Natural killer cell (primary cell): Measurements from ENCODE around the gene TGFBR3. TPM values are rescaled to one million over a fixed set of nuclear protein-coding genes. Genes with fewer than 3 reads are reported as not detected.
A peak's percentile ranks its signal among the peaks of the same experiment; 100 is the strongest.

Experiments
- ATAC-seq, 3 donors: fragments of 150-1000 bp in 2 of 3; fragments of 200-7000 bp in 1 of 3; cut with Tn5 transposase; 1 replicate in 1 of 3; 2 replicates in 2 of 3; pipeline ENCODE4 v1.10.0; 2021; ENCODE audit warnings: mild to moderate bottlenecking in 2 of 3, moderate library complexity in 2 of 3
- DNase-seq, 2 donors: peaks; one replicate each; pipeline versions ENCODE4 v3.0.0 to v3.0.0-alpha.2; 2013 to 2021; ENCODE audit warnings: mixed read lengths in 1 of 2
- H3K27ac ChIP-seq: one replicate; pipeline ENCODE4 v1.5.1; 2013; ENCODE audit warnings: mild to moderate bottlenecking, low read length
- H3K27me3 ChIP-seq: one replicate; pipeline ENCODE4 v1.6.1; 2013; ENCODE audit warnings: low read length; ENCODE audit not compliant: control insufficient read depth, insufficient read depth
- H3K36me3 ChIP-seq: one replicate; pipeline ENCODE4 v1.6.1; 2013; ENCODE audit warnings: low read length; ENCODE audit not compliant: control insufficient read depth, insufficient read depth
- H3K4me1 ChIP-seq: one replicate; pipeline ENCODE4 v1.6.1; 2013; ENCODE audit warnings: low read length; ENCODE audit not compliant: control insufficient read depth, insufficient read depth
- H3K4me3 ChIP-seq: one replicate; pipeline ENCODE4 v1.5.1; 2013; ENCODE audit warnings: low read length
- H3K9me3 ChIP-seq: one replicate; pipeline ENCODE4 v1.6.1; 2013; ENCODE audit warnings: low read length; ENCODE audit not compliant: control insufficient read depth, insufficient read depth
- H3K27ac Mint-ChIP-seq, 2 donors: one replicate each; pipeline ENCODE4 v1.8.0; 2022; ENCODE audit warnings: mild to moderate bottlenecking in 2 of 2, mixed read lengths in 2 of 2, moderate library complexity in 1 of 2
- H3K27me3 Mint-ChIP-seq, 2 donors: one replicate each; pipeline ENCODE4 v1.8.0; 2022; ENCODE audit warnings: low read depth in 2 of 2, mixed read lengths in 2 of 2
- H3K36me3 Mint-ChIP-seq: one replicate; pipeline ENCODE4 v1.8.0; 2022; ENCODE audit warnings: mixed read lengths
- H3K4me1 Mint-ChIP-seq, 2 donors: one replicate each; pipeline ENCODE4 v1.8.0; 2022; ENCODE audit warnings: mixed read lengths in 2 of 2
- H3K4me3 Mint-ChIP-seq: one replicate; pipeline ENCODE4 v1.8.0; 2022; ENCODE audit warnings: mild to moderate bottlenecking, moderate library complexity, mixed read lengths
- H3K9me3 Mint-ChIP-seq, 2 donors: one replicate each; pipeline ENCODE4 v1.8.0; 2022; ENCODE audit warnings: mixed read lengths in 2 of 2
- WGBS: methylation state at CpG from one replicate; pipeline ENCODE4 v1.1.7; 2013; ENCODE audit warnings: missing lambda C conversion rate; ENCODE audit not compliant: insufficient coverage; 5-methylcytosine and 5-hydroxymethylcytosine counted together
- intact Hi-C: fragments of 100-400 bp; cut with micrococcal nuclease; formaldehyde crosslinking; loops from one replicate; pipeline ENCODE4 v1.14.2; 2022
- total RNA-seq, 4 donors: library from RNA; stranded (reverse); fragments of 120-200 nt in 1 of 4; gene quantifications; one replicate each; pipeline versions ENCODE4 v1.2.3 to v1.2.4, GENCODE V29; 2013 to 2022
- TF ChIP-seq, protein P1 (sequence below): fragments of 200-600 bp; IDR thresholded peaks from one replicate; pipeline ENCODE4 v1.8.0; 2022; ENCODE audit warnings: antibody characterized with exemption

Gene TGFBR3
- total RNA-seq, 3 donors from 2014 or later (not counting 1 experiment from before 2014, with no cell fraction given), result 225 to 274 (median 243) TPM

DNA sequence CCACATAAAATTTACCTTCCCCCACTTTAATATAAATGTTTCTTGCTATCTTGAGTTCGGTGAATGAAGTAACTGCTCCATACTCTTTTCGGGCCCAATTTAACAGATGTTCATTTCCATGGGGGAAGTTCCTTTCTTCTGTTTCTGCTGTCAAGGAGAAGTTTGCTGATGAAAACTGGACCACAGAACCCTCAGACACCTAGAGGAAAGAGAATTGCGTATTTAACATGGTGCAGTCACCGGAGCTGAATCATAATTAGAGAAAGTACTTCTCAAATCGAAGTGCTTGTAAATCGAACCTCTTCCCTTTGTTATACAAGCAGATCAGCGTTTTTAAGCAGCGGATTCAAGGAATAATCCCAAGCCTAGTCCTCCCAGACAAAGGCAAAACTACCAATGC, 151.2 kb downstream of the TGFBR3 start:
- H3K36me3 Mint-ChIP-seq, result peaks cover 7% of the 10 kb centered on the region
- H3K9me3 ChIP-seq, result no peaks in the 10 kb centered on the region
- H3K36me3 ChIP-seq, result peaks cover 46% of the 10 kb centered on the region
- no peaks in the 10 kb centered on the region for H3K27me3 ChIP-seq
- DNase-seq (peak in 1 of 2 donors; percentile 49), ATAC-seq (no peak)
- no peak overlapping the region for H3K4me3 Mint-ChIP-seq
- peak overlapping the region; percentile 88 to 90 for H3K27ac Mint-ChIP-seq
- H3K27me3 Mint-ChIP-seq, result no peaks in the 10 kb centered on the region
- intact Hi-C loops, result loop anchor here (5.0 kb wide), 1 partner anchor 222 kb away; no protein-coding TSS in a partner anchor
- H3K4me1 Mint-ChIP-seq, result peaks cover 84 to 87% of the 10 kb centered on the region in 2 donors
- peaks cover 0 to 2% of the 10 kb centered on the region in 2 donors for H3K9me3 Mint-ChIP-seq
- TF ChIP-seq, protein P1, sequence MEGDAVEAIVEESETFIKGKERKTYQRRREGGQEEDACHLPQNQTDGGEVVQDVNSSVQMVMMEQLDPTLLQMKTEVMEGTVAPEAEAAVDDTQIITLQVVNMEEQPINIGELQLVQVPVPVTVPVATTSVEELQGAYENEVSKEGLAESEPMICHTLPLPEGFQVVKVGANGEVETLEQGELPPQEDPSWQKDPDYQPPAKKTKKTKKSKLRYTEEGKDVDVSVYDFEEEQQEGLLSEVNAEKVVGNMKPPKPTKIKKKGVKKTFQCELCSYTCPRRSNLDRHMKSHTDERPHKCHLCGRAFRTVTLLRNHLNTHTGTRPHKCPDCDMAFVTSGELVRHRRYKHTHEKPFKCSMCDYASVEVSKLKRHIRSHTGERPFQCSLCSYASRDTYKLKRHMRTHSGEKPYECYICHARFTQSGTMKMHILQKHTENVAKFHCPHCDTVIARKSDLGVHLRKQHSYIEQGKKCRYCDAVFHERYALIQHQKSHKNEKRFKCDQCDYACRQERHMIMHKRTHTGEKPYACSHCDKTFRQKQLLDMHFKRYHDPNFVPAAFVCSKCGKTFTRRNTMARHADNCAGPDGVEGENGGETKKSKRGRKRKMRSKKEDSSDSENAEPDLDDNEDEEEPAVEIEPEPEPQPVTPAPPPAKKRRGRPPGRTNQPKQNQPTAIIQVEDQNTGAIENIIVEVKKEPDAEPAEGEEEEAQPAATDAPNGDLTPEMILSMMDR, result no peak
- WGBS, result 86% methylated on average over 8 of the region's 8 CpGs
- H3K27ac ChIP-seq, result no peak overlapping the region
- H3K4me3 ChIP-seq, result no peak overlapping the region
- H3K4me1 ChIP-seq, result peaks cover 38% of the 10 kb centered on the region

- Histone ChIP-seq H3K4me1 (peaks cover 50% of the 10 kb centered on the region), H3K9me3 (no peaks in the 10 kb centered on the region), H3K27ac (no peak overlapping the region), H3K27me3 (no peaks in the 10 kb centered on the region), H3K36me3 (peaks cover 50% of the 10 kb centered on the region), H3K4me3 (no peak overlapping the region)
- WGBS, result 80% methylated on average over 5 of the region's 8 CpGs
- Mint-ChIP-seq H3K27ac (peak overlapping the region; percentile 88 to 90), H3K4me1 (peaks cover 85 to 89% of the 10 kb centered on the region in 2 donors), H3K36me3 (no peaks in the 10 kb centered on the region), H3K27me3 (no peaks in the 10 kb centered on the region), H3K4me3 (no peak overlapping the region), H3K9me3 (no peaks in the 10 kb centered on the region)
- intact Hi-C loops, result loop anchor here (5.0 kb wide), 1 partner anchor 221 kb away; no protein-coding TSS in a partner anchor
- TF ChIP-seq, protein P1, result no peak
- ATAC-seq (no peak), DNase-seq (no peak)
These were observed 152.7 kb downstream of the TGFBR3 start for GRCh38 chr1:91733108-91733710.

GRCh38 chr1:91732291-91733107, 153.5 kb downstream of the TGFBR3 start:
- peaks cover 1% of the 10 kb centered on the region for H3K36me3 Mint-ChIP-seq
- no peaks in the 10 kb centered on the region for H3K27me3 ChIP-seq
- no peaks in the 10 kb centered on the region for H3K27me3 Mint-ChIP-seq
- no peak overlapping the region for H3K4me3 ChIP-seq
- H3K9me3 Mint-ChIP-seq, result no peaks in the 10 kb centered on the region
- WGBS, result 79% methylated on average over 15 of the region's 15 CpGs
- H3K27ac ChIP-seq, result peak overlapping the region; percentile 15
- TF ChIP-seq, protein P1, result no peak
- H3K36me3 ChIP-seq, result peaks cover 51% of the 10 kb centered on the region
- H3K9me3 ChIP-seq, result no peaks in the 10 kb centered on the region
- peak overlapping the region; percentile 88 to 90 for H3K27ac Mint-ChIP-seq
- peaks cover 50% of the 10 kb centered on the region for H3K4me1 ChIP-seq
- DNase-seq (peak; percentile 27 to 52), ATAC-seq (peak; percentile 39 to 63 (median 62))
- peaks cover 84 to 89% of the 10 kb centered on the region in 2 donors for H3K4me1 Mint-ChIP-seq
- intact Hi-C loops, result loop anchor here (1.0 to 5.0 kb wide), 2 partner anchors 195 to 220 kb away; no protein-coding TSS in a partner anchor
- H3K4me3 Mint-ChIP-seq, result peak overlapping the region; percentile 50
